NCI-H1417 (cell line): ENCODE measurements around the gene LAX1.
A peak's percentile ranks its signal among the peaks of the same experiment; 100 is the strongest.
"Not testable (repeated sequence)": the region's sequence is repeated elsewhere in the genome, so short reads cannot be mapped to it uniquely, and the experiment has no call there.

Experiments used
- DNase-seq, 3 experiments: peaks; one replicate each; lab custom pipeline; 2025; lab: John Stamatoyannopoulos, UW

LAX1 gene

GRCh38 chr1:203769505-203770343, 4.7 kb downstream of the LAX1 start:
- peak in 2 of 3 experiments; percentile 47 to 76 for DNase-seq

DNA sequence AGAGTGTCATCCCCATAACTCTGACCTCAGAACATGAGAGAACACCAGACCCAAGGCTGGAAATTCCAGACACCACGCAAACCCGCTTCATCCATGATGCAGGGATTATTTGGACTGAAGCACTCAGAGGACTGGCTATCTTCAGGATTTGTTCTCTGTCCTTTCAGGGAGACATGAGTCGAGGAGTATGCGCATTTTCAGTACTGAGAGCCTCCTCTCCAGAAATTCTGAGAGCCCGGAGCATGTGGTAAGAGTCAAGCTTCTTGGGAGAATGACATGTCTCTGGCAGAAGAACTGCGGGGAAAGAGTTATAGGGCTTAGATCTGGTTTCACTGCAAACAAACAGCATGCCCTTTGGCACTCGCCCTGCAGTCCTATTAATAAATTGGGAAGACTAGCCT, 6.9 kb downstream of the LAX1 start:
- no peak for DNase-seq

- DNase-seq: no peak
Observed at GRCh38 chr1:203772836-203773235, 7.9 kb downstream of the LAX1 start.

GRCh38 chr1:203776636-203777035, 11.7 kb downstream of the LAX1 start:
- DNase-seq: peak in 1 of 3 experiments; percentile 10

- DNase-seq: no peak
Observed at GRCh38 chr1:203777596-203777995, 12.6 kb downstream of the LAX1 start.

DNA sequence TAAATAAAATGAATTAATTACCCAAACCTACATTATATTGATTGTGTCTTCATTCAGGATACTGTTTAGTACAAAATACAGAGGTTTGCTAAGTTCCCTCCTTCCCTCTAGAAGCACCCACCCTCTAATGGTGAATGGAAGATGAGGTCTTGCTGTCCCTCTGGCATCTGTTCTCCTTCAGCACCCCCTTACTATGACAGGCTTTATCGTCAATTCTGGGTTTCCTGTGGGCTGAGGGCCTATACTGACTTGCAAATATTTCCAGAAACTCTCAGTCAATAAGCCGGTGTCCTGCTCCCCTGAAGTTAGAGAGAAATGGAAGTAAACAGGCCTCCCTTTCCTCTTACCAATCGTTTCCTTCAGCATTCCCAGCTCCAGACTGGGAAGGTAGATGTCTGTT, 13.2 kb downstream of the LAX1 start:
- no peak for DNase-seq

DNA sequence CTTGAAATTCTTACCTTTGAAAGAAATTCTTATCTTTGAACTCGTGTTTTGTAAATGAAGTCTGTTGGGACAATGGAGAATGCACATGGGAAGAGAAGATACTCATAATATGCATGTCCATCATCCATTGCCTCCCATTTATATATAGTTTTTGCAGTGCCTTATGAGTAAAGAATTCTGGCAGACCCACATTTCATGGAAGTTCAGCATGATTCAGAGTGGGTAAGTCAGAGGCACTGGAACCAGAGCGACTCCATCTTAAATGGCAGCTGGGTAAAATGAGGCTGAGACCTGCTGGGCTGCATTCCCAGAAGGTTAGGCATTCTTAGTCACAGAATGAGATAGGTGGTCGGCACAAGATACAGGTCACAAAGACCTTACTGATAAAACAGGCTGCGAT, 13.8 kb downstream of the LAX1 start:
- DNase-seq: no peak

- DNase-seq: no peak
Observed at GRCh38 chr1:203781962-203782361, 17.0 kb downstream of the LAX1 start.

- DNase-seq: no peak
Observed at GRCh38 chr1:203789966-203790365, 25.0 kb downstream of the LAX1 start.

DNA sequence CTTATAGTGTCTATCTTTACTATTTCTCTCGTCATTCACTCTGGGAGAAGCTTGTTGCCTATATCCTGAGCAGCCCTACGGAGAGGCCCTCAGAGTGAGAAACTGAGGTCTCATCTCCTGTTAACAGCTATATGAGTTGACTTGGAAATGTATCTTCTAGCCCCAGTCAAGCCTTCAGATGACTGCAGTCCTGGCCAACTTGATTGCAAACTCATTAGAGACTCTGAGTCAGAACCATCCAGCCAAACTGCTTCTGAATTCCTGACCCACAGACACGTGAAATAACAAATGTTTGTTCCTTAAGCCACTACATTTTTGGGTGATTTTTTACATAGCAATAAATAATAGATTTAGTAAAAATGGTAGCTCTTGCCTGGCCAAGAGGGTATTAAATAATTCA, 26.5 kb downstream of the LAX1 start:
- no peak for DNase-seq

DNA sequence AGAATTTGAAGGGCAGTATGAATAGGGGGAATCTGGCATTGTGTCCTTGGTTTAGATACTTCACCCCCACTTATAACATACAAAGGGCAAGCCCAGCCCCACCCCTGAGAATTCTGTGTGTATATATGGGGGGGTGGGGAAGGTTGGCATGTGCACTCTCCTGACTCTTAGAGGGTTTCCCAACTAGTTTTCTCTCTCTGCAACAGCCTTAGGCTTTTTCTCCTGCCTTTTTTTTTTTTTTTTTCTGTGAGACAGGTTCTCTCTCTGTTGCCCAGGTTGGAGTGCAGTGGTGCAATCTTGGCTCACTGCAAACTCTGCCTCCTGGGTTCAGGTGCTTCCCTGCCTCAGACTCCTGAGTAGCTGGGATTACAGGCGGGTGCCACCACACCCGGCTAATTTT, 27.5 kb downstream of the LAX1 start:
- no peak for DNase-seq

- not testable (repeated sequence) for DNase-seq
Observed at GRCh38 chr1:203793561-203793960, 28.6 kb downstream of the LAX1 start.

- DNase-seq: no peak
Observed at GRCh38 chr1:203794764-203795440, 29.9 kb downstream of the LAX1 start.

GRCh38 chr1:203795441-203796235, 30.7 kb downstream of the LAX1 start, which contains the start of the genes ZBED6 and ZC3H11A:
Gene ZBED6 (plus strand): TSS chr1:203795623. CDS start chr1:203797523, 1,900 bp downstream.
Gene ZC3H11A (plus strand): TSS chr1:203795623. CDS start chr1:203817071, 21,448 bp downstream.
- DNase-seq: peak; percentile 96 to 100 (median 99)

DNA sequence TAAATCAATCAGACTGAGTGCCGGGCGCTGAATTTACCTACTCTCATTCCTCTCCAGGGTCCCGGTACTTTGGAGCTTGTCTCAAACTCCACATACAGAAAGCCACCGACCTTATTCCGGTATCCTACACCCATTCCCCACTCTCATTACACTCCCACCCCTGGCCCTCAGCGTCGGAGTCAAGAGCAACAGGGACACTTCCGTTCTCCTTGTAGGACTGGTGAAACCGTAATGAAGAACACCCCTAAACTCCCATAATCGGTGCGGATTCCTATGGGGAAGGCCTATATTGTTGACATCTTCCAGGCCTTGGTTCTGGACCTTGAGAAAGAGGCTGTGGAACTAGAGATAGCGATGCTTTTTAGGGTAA, 31.2 kb downstream of the LAX1 start:
- peak in 2 of 3 experiments; percentile 70 to 77 for DNase-seq

- DNase-seq: no peak
Observed at GRCh38 chr1:203797216-203797615, 32.2 kb downstream of the LAX1 start.

DNA sequence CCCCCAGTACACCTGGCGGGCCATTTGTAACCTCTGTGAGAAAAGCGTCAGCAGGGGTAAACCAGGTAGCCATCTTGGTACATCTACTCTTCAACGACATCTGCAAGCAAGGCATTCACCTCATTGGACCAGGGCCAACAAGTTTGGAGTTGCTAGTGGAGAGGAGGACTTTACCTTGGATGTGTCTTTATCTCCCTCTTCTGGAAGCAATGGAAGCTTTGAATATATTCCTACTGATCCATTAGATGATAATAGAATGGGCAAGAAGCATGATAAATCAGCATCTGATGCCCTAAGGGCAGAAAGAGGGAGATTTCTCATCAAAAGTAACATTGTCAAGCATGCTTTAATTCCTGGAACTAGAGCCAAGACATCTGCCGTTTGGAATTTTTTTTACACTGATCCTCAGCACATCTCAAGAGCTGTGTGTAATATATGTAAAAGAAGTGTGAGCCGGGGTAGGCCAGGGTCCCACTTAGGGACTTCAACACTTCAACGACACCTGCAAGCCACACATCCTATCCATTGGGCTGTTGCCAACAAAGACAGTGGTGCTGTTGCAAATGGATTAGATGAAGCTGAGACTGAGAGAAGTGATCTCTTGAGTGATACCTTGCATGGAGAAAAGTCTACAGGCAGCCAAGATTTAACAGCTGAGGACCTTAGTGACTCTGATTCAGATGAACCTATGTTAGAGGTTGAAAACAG, 33.1 kb downstream of the LAX1 start:
- DNase-seq: peak in 2 of 3 experiments; percentile 15 to 53

GRCh38 chr1:203799157-203799556, 34.2 kb downstream of the LAX1 start:
- DNase-seq: no peak

DNA sequence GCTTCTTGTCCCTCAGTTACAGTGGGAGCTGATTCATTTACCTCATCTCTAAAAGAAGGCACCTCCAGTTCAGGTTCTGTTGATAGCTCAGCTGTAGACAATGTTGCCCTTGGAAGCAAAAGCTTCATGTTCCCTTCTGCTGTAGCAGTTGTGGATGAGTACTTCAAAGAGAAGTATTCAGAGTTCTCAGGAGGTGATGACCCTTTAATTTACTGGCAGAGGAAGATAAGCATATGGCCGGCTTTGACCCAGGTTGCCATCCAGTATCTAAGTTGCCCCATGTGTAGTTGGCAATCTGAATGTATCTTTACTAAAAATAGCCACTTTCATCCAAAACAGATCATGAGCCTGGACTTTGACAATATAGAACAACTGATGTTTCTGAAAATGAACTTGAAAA, 35.0 kb downstream of the LAX1 start:
- DNase-seq: no peak

DNA sequence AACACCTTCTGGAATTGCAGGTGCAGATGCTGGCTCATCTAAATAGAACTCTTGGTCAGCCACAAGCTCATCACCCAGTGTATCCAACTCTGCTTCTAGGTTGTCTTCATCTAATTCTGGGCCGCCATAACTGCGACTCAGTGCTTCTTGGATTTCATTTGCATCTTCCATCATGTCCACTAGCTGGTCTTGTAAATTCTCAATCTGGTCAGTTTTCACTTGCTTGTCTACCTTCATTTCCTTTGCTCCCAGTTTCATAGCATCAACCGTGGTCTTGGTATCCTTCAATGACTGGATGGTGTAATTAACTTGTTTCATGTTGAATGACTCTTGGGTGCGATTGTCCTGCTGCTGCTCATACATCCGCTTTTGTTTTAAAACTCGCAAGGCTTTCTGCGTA, 40.7 kb downstream of the LAX1 start:
- no peak for DNase-seq

- no peak for DNase-seq
Observed at GRCh38 chr1:203807196-203807595, 42.2 kb downstream of the LAX1 start.
